Gastrocnemius medialis (tissue), 4 donors: ENCODE data around the gene USP2.
"Not testable (repeated sequence)": the region's sequence is repeated elsewhere in the genome, so short reads cannot be mapped to it uniquely, and the experiment has no call there.

ENCODE experiments used
- CTCF ChIP-seq, 5 experiments: fragments of 450-650 bp in 3 of 5; fragments of 200-600 bp in 2 of 5; sonication (generic) in 2 of 5; IDR thresholded peaks in 4 of 5; conservative IDR thresholded peaks in 1 of 5; 1 replicate in 4 of 5; 2 replicates in 1 of 5; pipeline ENCODE4 v1.5.1; 2016 to 2019; ENCODE audit warnings: antibody characterized with exemption in 5 of 5, mild to moderate bottlenecking in 3 of 5, moderate library complexity in 3 of 5
- POLR2A ChIP-seq, 2 donors: fragments of 450-650 bp; IDR thresholded peaks; one replicate each; pipeline ENCODE4 v1.6.1; 2017; ENCODE audit warnings: antibody characterized with exemption in 2 of 2, mild to moderate bottlenecking in 2 of 2, moderate library complexity in 2 of 2

GRCh38 chr11:119405448-119405847 is 24.0 kb upstream of the USP2 start:
- not testable (repeated sequence) for TF ChIP-seq CTCF (IDR thresholded peaks at IDR 0.05 in 4 of 5, conservative IDR thresholded peaks at IDR 0.05 in 1 of 5); POLR2A (IDR thresholded peaks at IDR 0.05)
